ENCODE data around the gene SAMD15. TPM values are rescaled to one million over a fixed set of nuclear protein-coding genes. Genes with fewer than 3 reads are reported as not detected.

The SAMD15 gene
- total and polyA plus RNA-seq, 2 donors (not counting 1 experiment from before 2014, with no cell fraction given) = 0.03 to 0.96 TPM

DNA sequence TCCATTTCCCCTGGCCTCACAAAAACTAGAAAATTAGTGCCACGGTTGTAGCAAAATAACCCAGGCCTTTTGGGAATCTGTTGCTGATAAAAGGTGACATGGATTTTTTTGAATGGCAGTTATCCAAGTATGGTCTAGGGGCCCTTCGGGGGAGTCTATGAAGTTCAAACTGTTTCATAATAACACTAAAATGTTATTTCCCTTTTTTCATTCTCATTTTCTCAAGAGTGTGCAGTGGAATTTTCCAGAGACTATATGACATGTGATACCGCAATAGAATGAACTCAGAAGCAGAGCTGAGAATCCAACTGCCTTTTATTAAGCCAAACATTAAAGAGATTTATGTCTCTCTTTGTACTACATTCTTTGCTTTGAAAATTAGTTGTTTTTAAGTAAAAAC, 29.4 kb upstream of the SAMD15 start:
- WGBS (ENCODE audit: insufficient coverage) = no CpG with 5 or more reads among the region's 3 CpGs
- no peaks in the 10 kb centered on the region for H3K27me3 Mint-ChIP-seq
- H3K4me3 ChIP-seq (ENCODE audit: control extremely low read depth in 1 of 5, extremely low read depth in 1 of 5, insufficient read depth in 1 of 5, low read depth in 2 of 5, low read length in 4 of 5) = no peak overlapping the region
- no peaks in the 10 kb centered on the region for H3K9me3 ChIP-seq (ENCODE audit: control extremely low read depth in 1 of 3, control insufficient read depth in 2 of 3, insufficient read depth in 1 of 3, low read length in 2 of 3)
- DNase-seq = peak; percentile 40
- peaks cover 7 to 8% of the 10 kb centered on the region in 2 donors for H3K4me1 ChIP-seq (ENCODE audit: control insufficient read depth in 2 of 2, insufficient read depth in 2 of 2, low read length in 2 of 2)
- H3K27me3 ChIP-seq (replicated peaks in 1 of 4; ENCODE audit: control extremely low read depth in 1 of 4, control insufficient read depth in 3 of 4, insufficient read depth in 4 of 4, low read length in 3 of 4) = no peaks in the 10 kb centered on the region
- H3K9ac ChIP-seq (ENCODE audit: low read length) = no peak overlapping the region
- no peak overlapping the region for H2AFZ ChIP-seq (ENCODE audit: insufficient read depth, low read depth, low read length, poor library complexity, severe bottlenecking)
- TF ChIP-seq, protein P1, sequence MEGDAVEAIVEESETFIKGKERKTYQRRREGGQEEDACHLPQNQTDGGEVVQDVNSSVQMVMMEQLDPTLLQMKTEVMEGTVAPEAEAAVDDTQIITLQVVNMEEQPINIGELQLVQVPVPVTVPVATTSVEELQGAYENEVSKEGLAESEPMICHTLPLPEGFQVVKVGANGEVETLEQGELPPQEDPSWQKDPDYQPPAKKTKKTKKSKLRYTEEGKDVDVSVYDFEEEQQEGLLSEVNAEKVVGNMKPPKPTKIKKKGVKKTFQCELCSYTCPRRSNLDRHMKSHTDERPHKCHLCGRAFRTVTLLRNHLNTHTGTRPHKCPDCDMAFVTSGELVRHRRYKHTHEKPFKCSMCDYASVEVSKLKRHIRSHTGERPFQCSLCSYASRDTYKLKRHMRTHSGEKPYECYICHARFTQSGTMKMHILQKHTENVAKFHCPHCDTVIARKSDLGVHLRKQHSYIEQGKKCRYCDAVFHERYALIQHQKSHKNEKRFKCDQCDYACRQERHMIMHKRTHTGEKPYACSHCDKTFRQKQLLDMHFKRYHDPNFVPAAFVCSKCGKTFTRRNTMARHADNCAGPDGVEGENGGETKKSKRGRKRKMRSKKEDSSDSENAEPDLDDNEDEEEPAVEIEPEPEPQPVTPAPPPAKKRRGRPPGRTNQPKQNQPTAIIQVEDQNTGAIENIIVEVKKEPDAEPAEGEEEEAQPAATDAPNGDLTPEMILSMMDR (IDR thresholded peaks at IDR 0.05) = no peak
- TF ChIP-seq EZH2 (IDR thresholded peaks at IDR 0.05; ENCODE audit: borderline replicate concordance, insufficient read depth, low read depth, low read length, poor library complexity, severe bottlenecking) = no peak
- peak overlapping the region; percentile 23 for H3K27ac Mint-ChIP-seq
- no peaks in the 10 kb centered on the region for H3K9me3 Mint-ChIP-seq (ENCODE audit: insufficient read depth)
- H4K20me1 ChIP-seq (ENCODE audit: control insufficient read depth, insufficient read depth, low read length, poor library complexity, severe bottlenecking) = no peaks in the 10 kb centered on the region
- peak; percentile 54 for ATAC-seq (ENCODE audit: low read depth)
- ChIA-PET CTCF (no interaction called here), POLR2A (interaction anchor here (1.6 kb wide), 1 partner anchor 29 kb away, joined by 4 read pairs; the partner anchor contains the start of genes SAMD15 and TMED8)
- H3K4me1 Mint-ChIP-seq = peaks cover 23% of the 10 kb centered on the region
- peaks cover 25% of the 10 kb centered on the region for H3K79me2 ChIP-seq (ENCODE audit: control insufficient read depth, insufficient read depth, low read length)
- H3K4me2 ChIP-seq (replicated peaks; ENCODE audit: low read depth, low read length, poor library complexity, severe bottlenecking) = peak overlapping the region; percentile 26
- peak overlapping the region in 1 of 2 donors; percentile 63 for H3K27ac ChIP-seq (ENCODE audit: low read length in 2 of 2)
- H3K4me3 Mint-ChIP-seq = peak overlapping the region; percentile 13
- intact Hi-C loops (cut with micrococcal nuclease) = no loop called here
- peaks cover 2 to 46% of the 10 kb centered on the region in 2 experiments for H3K36me3 ChIP-seq (replicated peaks in 1 of 2; ENCODE audit: control extremely low read depth in 1 of 2, control insufficient read depth in 1 of 2, extremely low read depth in 1 of 2, insufficient read depth in 2 of 2, low read length in 1 of 2)

DNA sequence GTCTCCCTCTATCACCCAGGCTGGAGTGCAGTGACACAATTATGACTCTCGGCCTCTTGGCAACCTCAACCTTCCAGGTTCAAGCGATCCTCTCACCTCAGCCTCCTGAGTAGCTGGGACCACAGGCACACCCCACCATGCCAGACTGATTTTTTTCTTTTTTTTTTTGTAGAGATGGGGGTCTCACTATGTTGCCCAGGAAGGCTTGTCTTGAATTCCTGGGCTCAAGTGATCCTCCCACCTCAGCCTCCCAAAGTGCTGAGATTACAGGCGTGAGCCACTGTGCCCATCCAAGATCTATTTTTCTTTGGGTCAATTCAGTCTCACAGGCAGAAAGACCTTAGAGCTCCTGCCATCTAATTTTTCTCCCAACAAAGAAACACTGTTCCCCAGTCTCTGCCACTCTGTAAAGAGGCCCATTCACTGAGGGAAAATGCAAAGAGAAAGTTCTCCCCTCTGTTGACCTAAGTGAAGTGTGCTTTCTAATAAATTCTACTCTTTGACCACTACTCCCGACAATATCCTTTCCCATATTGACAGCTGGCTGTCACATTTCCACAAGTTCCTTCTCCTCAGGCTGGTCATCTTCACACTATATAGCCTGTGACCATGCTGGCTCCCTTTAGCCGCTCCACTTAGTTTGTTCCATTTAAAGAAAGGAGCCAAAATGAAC, 23.6 kb upstream of the SAMD15 start:
- WGBS (ENCODE audit: insufficient coverage) = 91% methylated on average over 5 of the region's 5 CpGs
- Histone ChIP-seq H3K4me2 (replicated peaks; ENCODE audit: low read depth, low read length, poor library complexity, severe bottlenecking) (no peak overlapping the region), H3K36me3 (replicated peaks in 1 of 2; ENCODE audit: control extremely low read depth in 1 of 2, control insufficient read depth in 1 of 2, extremely low read depth in 1 of 2, insufficient read depth in 2 of 2, low read length in 1 of 2) (peaks cover 0 to 21% of the 10 kb centered on the region in 2 experiments), H3K79me2 (ENCODE audit: control insufficient read depth, insufficient read depth, low read length) (peaks cover 71% of the 10 kb centered on the region), H3K9ac (ENCODE audit: low read length) (no peak overlapping the region), H2AFZ (ENCODE audit: insufficient read depth, low read depth, low read length, poor library complexity, severe bottlenecking) (no peak overlapping the region), H3K4me1 (ENCODE audit: control insufficient read depth in 2 of 2, insufficient read depth in 2 of 2, low read length in 2 of 2) (no peaks in the 10 kb centered on the region), H3K27me3 (replicated peaks in 1 of 4; ENCODE audit: control extremely low read depth in 1 of 4, control insufficient read depth in 3 of 4, insufficient read depth in 4 of 4, low read length in 3 of 4) (no peaks in the 10 kb centered on the region), H3K27ac (ENCODE audit: low read length in 2 of 2) (peak overlapping the region in 1 of 2 donors; percentile 32), H3K9me3 (ENCODE audit: control extremely low read depth in 1 of 3, control insufficient read depth in 2 of 3, insufficient read depth in 1 of 3, low read length in 2 of 3) (no peaks in the 10 kb centered on the region), H3K4me3 (ENCODE audit: control extremely low read depth in 1 of 5, extremely low read depth in 1 of 5, insufficient read depth in 1 of 5, low read depth in 2 of 5, low read length in 4 of 5) (no peak overlapping the region), H4K20me1 (ENCODE audit: control insufficient read depth, insufficient read depth, low read length, poor library complexity, severe bottlenecking) (peaks cover 20% of the 10 kb centered on the region)
- no peak overlapping the region for H3K4me3 Mint-ChIP-seq
- TF ChIP-seq EZH2 (IDR thresholded peaks at IDR 0.05; ENCODE audit: borderline replicate concordance, insufficient read depth, low read depth, low read length, poor library complexity, severe bottlenecking) = no peak
- TF ChIP-seq, protein P1 (IDR thresholded peaks at IDR 0.05) = no peak
- intact Hi-C loops (cut with micrococcal nuclease) = no loop called here
- ChIA-PET CTCF (interaction anchor here (1.0 kb wide), 1 partner anchor 37 kb away, joined by 3 read pairs; no protein-coding TSS in a partner anchor), POLR2A (no interaction called here)
- ATAC-seq (ENCODE audit: low read depth) (no peak), DNase-seq (no peak)
- no peaks in the 10 kb centered on the region for H3K27me3 Mint-ChIP-seq
- H3K4me1 Mint-ChIP-seq = peaks cover 26% of the 10 kb centered on the region
- H3K9me3 Mint-ChIP-seq (ENCODE audit: insufficient read depth) = no peaks in the 10 kb centered on the region
- H3K27ac Mint-ChIP-seq = peak overlapping the region; percentile 5

Measured in B cell (primary cell).